OCI-M2 (cell line): ENCODE results near the gene ATP5F1E.
"Not testable (repeated sequence)": the region's sequence is repeated elsewhere in the genome, so short reads cannot be mapped to it uniquely, and the experiment has no call there.

ENCODE experiments used
- DNase-seq: peaks from one replicate; lab custom pipeline; 2025; ENCODE audit not compliant: unreplicated experiment; lab: John Stamatoyannopoulos, UW

Gene ATP5F1E

DNA sequence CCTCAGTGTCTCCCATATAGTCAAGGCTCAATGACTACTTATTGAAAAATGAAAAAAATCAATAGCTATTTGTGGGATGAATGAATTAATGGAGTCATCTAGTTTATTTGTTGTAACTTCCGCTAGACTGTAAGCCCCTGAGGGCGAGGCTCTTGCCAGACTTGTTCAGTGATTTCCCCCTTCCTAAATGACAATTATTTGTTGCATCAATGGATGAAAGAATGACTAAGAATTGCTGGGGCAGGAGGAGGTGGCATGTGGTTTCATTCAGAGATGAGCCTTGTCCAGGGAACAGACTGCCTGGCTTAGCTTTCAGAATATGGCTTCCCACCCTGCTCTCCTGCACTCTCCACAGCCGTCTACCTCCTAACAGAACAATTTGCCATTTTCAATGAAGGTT lies 11.6 kb upstream of the ATP5F1E start:
- DNase-seq: no peak

DNA sequence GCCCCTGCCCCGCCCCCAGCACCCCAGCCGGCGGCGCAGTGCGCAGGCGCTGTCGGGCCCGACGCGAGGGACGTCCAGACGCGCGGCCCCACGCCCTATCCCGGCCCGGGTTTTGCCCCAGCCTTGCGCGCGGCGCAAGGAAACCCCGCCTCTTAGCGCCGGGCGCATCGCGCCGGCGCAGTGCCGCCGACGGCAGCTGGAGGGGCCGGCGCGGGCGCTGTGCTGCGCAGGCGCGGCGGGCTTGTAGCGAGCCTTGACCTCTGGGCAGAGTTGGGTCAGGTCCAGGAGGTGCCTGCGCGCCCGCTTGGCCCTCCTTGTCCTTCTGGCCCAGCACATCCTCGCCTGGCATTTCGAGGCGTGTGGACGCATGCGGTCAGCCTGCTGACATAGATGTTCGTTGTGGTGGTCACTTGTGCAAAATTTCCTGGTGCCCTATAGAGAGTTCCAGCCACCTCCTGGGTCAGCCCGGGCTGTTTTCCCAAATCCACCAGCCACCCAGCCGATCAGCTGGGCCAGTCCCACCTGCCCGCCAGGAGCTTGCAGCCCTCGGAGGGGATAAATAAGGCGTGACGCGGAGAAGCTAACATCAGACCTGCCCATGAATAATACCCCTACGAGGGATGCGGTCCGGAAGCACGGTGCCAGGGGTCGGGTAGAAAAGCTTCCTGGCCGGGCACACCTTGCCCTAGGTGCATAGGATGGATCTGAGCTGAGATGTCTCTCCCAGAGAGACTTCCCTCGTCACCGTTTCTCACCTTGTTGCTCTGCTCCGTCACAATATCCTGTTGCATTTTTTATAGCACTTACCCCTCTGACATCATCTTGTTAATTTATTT lies 10.9 kb upstream of the ATP5F1E start:
- peak; percentile 37 for DNase-seq

DNA sequence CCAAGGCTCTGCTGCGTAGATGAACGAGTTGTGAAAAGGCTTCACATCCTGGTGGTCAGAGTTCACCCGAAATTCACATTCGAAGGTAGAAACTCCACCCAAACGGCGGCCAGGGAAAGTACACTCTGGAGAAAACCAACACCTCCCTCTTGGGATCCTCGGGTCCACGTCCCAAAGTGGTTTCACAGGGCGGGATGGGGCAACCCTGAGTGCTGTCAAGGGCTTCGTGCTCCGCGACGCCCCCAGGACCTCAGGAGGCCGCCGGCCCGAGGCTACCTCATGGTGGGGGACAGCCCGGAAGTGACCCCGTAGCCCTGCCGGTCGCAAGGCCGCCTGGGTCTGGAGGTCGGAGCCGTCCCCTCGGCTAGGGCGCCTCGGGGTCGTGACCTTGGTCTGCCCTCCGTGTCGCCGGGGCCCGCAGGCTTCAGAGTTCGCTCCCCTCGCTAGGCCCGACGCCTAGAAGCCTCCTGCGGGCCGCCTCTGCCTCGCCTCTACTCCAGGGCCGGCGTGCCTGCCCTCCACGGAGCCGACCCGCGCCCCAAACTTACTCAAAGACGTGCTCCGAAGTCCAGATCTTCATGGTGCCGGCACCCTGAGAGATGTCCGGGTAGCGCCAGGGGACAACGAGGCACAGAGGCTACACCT lies 10.1 kb upstream of the ATP5F1E start, which contains the start of gene PRELID3B:
TSS of gene PRELID3B (minus strand) at position 636 of the 645 bp plus-strand sequence. CDS start at position 580, 56 bp downstream.
- DNase-seq: no peak

DNA sequence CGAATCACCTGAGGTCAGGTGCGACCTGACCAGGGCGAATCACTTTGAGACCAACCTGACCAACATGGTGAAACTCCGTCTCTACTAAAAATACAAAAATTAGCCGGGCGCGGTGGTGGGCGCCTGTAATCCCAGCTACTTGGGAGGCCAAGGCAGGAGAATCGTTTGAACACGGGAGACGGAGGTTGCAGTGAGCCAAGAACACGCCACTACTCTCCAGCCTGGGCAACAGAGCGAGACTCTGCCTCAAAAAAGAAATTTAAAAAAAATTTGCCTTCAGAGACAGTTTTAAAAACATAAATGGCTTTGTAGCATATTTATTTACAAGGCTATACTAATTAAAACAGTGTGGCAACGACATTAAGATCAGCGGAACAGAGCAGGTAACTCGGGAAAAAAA lies 9.4 kb upstream of the ATP5F1E start:
- not testable (repeated sequence) for DNase-seq

DNA sequence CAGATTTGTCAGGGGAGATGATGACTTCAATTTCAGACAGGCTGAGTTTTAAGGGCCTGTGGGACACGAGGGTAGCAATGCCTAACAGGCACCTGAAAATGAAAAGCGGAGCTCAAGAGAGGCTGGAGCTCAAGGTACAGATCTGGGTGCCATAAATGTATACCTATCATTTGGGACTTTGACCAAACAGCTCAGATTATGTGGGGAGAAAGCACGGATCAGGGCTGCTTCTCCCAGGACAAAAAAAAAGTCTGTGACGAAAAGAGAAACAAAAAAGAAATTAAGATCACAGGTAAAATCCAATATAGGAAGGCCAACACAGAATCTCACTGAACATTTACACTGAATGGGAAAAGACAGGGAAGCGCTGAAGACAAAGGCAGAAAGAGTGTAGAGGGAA lies 8.5 kb upstream of the ATP5F1E start:
- DNase-seq: no peak

DNA sequence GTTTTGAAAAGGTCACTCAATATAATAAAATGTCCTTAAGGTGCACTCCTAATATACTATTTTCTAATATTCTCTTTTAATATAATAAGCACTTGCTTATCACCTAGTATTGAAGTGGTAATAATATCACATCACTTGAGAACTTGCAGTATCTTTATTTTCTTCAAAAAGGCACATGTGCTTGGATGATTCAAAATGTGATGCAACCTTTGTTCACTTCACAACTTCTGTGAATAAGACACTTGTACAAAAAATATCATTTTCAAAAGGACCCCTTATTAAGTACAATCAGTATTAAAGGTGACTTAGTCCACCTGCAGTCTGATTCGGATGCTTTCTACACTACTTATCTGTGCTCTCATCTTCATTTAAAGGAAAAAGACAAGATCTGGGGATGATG lies 7.1 kb upstream of the ATP5F1E start:
- no peak for DNase-seq

DNA sequence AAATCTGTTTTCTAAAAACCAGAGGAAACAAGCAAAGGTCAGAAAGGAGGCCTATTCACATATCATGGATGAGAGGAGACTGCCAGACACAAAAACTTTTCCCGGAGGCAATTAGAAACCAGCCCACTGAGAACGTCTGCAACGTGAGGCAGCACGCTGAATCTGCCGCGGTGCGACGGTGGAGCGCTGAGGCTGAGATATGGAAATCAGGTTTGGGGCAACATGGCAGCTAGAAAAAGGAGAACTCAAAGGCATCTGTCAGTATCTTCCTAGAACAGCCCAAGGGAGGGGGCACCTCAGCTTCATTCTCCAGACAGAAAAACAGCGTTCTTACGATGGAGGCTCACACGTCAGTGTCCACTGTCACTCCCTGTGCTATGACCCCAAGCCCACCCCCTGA lies 5.3 kb upstream of the ATP5F1E start:
- no peak for DNase-seq

DNA sequence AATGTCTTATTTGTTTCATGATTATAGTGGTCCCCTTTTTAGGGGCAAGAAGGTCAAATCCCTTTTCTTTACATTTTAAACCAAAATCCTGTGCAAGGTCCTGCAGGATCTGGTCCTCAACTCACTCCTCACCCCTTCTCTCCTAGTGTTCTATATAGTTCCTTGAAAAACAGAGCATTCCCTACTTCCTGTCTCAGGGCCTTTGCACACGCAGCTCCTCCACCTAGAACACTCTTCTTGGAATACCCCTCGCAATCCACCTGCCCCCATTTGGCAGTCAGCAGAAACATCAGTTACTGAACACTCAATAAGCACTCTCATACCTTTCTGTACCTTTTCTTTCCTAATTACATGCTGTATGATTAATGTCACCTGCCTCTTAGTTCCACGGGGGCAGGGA lies 3.2 kb upstream of the ATP5F1E start:
- no peak for DNase-seq

DNA sequence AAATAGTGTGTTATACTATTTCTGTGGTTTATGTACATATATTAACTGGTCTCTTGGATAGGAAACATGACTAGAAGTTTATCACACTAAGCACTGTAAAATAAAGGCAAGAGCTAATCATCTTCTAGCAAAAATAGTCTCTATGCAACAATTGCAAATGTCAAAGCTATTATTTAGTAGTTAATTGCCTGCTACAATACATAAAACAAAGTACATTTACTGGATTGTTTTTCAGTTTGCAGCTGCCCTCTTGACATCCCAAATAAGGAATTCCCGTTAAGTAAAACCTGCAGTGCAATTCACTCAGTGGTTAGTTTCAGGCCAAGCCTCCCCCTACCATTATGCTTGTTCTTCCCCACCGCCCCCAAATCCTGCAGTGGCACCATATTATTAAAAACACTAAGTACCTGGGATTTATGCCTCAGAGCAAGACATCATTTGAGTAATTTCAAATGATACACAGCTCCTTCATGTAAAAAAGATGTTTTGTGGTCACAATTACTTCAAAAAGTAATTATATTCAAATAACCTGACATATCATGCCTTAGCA lies 1.6 kb upstream of the ATP5F1E start:
- no peak for DNase-seq

DNA sequence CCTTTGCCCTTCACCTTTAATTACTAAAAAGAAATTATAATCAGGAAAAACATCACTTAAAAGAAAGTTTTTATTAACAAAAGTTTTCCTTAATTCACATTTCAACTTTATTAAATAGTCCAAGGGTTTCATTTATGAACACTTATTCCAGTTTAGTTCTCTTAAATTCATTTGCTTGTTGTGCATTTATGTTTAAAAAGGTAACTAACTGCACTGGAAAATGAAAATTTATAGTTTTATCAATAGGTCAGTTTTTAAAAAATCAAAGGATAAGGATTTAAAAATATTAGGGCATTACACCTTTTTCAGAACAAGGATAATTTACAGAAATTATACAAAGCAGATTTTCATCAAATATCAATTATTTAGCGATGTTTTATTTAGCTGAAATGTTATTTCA lies 958 bp upstream of the ATP5F1E start:
- DNase-seq: no peak

DNA sequence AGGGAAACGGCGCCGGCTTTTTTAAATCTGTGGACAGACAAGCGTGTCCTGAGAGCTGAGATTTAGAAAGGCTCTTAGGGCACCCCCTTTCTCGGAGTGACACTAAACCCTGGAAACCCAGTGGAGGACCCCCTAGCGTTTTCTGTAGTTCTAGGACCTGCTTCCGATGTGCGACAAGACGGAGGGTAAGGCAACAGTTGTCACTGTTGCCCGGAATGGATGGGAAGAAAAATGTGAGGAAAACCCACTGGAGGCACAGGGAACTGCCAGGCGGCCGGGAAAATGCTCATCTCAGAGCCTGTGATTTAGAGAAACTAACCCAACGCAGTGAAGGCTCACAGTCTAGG lies 551 bp upstream of the ATP5F1E start:
- DNase-seq: no peak

DNA sequence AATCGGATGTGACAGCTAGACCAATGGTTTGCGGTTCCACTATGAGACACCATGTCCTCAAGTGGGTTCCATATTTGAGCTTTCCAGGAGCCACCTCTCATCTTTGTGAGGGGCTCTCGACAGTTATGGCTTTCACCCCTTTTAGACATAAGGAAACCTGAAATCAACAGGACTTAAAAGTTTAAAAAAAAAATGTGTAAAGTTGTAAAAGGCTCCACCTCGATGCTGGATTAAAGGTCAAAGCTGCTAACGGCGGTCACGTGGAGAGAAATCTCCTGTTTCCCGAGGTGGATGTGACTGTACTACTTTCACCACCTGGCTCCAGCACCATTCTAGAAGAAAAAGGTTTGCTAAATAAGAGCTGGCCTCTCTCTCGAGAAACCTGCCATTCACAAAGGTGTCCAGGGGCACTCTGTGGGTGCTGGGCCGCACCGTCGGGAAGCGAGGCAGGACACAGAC lies 542 bp downstream of the ATP5F1E start:
- DNase-seq: no peak

DNA sequence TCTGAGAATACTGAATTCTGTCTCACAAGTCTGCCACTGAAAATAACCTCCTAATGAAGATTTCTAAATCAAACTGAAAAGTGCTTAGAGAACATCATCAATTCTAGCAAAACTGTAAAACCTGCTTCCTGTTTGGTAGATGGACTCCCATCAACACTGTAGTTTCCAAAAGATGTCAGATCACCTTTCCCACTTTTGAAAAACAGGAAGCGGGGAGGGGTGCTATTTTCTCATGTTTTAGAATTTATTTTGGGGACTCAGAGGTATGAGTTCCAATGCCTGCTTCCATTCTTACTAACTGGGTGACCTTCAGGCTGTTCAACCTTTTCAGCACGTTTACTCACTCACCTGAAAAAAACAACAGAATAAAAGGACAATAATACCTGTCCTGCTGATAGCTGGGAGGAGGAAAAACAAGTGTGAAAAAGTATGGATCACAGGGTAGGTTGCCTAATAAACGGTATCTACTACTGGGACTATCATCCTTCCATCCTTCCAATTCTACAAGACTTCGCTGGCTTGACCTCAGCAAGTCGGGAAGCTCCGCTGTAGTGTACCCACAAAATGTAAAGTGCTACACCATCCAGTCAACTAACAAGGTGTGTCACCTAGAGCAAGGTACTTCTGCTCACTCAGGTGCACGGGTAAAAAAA lies 1.1 kb downstream of the ATP5F1E start:
- DNase-seq: no peak

DNA sequence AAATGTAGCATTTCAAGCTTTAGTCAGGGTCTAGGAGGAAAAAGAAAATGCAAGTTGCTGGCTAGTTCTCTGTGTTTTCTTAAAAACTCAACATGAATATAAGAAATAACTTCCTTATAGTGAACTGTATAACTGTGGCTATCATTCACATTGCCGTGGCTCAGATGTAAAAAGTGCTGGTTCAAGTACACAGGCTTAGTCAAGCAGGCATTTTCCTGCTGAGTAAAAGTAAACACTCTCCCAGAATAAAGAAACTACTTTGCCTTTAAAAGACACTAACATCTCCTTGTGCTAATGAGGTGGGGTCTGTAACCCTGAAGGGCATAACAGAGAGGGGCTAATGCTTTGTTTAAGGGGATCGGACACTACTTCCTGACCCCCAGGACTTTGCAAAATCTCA lies 3.3 kb downstream of the ATP5F1E start:
- DNase-seq: no peak

DNA sequence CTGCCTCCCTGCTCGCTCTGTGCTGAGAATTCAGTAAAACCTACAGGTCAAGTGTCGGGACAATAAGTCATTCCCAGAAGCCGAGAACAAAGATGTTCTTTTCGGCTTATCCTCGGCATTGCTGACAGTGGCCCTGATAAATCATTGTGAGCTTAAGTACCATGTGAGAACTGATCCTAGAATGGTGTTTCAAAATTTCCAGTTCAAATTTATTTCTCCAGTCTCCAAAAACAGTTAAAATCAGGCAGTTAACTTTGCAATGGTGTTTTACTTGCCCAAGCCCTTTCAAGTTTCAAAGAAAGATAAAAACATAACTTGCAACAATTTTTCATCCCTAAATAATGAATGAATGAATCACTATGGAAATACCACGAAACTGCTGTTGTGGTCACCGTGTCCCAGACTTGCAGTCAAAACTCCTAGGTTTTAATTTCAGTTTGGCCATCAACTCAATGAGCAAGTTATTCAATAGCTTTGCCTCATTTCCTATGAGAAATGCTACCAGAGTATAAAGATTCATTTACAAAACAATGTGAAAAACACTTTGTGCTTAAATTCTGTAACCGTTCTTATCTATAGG lies 4.3 kb downstream of the ATP5F1E start:
- DNase-seq: no peak

DNA sequence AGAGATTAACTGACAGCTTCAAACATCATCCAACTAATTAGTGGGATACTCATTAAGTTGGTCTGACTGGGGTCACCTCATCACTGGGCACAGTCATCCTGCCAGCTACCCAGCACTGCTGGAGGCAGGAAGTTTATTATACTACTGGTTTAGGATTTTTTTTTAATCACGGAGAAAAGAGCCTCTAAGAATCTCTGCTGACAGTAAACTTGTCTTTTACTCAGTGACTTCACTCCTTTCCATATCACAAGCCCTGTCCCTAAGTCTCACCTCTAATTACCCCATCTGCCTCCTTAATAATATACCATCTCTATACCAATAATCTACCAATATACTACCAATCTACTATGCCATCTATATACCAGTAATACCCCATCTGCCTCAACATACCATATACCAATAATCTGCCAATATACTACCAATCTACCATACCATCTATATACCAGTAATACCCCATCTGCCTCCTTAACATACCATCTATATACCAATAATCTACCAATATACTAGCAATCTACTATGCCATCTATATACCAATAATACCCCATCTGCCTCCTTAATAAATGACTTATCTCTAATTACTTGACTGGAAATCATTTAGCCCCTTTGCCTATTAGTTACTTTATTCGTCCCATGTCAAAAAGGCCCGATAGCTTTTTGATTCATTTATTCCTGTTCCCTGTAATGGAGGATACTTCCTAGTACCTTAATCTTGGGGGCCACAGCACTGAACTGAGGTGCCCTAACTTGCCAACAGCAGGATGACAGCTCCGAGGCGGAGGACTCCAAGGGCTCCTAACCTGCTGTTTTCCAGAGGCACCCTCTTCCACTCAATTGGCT lies 5.0 kb downstream of the ATP5F1E start:
- DNase-seq: no peak

DNA sequence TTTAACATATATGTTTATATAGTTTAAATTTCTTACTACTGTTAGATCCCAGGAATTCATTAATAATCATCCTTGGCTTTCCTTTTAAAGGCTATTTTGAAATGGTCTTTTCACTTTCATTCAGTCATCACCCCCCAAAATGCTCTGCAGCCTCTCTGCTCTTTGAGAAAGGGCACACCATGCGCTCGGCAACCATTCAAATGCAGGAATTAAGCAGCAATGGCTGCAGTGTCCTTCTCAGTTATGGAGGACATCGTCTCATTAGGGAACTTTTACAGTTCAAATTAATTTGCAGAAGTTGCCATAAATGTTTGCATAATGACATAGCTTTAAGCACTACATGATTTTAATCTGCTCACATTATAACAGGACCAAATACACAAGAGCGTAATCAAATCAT lies 6.6 kb downstream of the ATP5F1E start:
- no peak for DNase-seq

DNA sequence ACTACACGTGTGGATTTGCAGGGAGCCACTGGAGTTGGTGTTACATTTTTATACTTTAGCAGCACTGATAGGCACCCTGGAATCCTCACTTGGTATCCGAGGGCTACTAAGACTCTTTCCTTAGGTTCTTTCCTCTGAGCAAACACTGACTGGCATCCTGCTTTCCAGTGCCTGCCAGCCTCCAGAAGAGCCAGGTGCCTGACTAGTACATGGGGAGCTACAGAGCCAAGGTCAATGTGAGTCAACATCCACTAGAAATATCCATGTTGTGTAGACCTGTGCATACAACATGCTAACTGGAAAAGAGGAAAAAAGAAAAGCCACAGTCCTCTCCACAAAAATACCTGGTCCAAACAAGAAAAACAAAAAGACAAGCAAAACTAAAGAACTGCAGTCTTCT lies 7.0 kb downstream of the ATP5F1E start:
- no peak for DNase-seq

DNA sequence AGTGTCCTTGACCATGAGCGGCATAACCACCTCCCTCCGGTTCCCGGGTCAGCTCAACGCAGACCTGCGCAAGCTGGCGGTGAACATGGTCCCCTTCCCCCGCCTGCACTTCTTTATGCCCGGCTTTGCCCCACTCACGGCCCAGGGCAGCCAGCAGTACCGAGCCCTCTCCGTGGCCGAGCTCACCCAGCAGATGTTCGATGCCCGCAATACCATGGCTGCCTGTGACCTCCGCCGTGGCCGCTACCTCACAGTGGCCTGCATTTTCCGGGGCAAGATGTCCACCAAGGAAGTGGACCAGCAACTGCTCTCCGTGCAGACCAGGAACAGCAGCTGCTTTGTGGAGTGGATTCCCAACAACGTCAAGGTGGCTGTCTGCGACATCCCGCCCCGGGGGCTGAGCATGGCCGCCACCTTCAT lies 8.0 kb downstream of the ATP5F1E start:
- DNase-seq: no peak

DNA sequence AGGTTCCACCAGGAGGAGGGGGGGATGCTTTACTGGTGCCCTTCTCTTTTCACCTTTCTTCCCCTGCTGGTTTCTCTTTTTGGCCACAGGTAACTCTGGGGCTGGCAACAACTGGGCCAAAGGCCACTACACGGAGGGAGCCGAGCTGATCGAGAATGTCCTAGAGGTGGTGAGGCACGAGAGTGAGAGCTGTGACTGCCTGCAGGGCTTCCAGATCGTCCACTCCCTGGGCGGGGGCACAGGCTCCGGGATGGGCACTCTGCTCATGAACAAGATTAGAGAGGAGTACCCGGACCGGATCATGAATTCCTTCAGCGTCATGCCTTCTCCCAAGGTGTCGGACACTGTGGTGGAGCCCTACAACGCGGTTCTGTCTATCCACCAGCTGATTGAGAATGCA lies 8.5 kb downstream of the ATP5F1E start:
- no peak for DNase-seq

DNA sequence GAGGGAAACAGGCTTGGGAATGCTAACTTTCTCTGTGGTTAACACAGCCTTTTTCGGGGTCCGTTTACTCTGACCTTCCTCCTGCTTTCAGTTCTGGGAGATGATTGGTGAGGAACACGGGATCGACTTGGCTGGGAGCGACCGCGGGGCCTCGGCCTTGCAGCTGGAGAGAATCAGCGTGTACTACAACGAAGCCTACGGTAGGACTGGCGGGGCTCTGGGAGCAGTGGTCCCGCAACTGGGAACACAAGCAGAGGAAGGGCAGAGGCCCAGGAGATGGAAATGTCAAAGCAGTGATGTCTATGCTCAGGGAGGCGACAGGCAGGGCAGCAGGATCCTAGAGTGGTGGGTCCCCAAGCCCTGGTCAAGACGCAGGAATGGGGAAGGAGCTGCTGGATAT lies 9.4 kb downstream of the ATP5F1E start:
- no peak for DNase-seq
